DMS53 (cell line): ENCODE data around the gene GRAMD2B.
"Not testable (repeated sequence)": the region's sequence is repeated elsewhere in the genome, so short reads cannot be mapped to it uniquely, and the experiment has no call there.

Source experiments
- DNase-seq: peaks from one replicate; lab custom pipeline; 2025; lab: John Stamatoyannopoulos, UW

GRAMD2B gene

DNA sequence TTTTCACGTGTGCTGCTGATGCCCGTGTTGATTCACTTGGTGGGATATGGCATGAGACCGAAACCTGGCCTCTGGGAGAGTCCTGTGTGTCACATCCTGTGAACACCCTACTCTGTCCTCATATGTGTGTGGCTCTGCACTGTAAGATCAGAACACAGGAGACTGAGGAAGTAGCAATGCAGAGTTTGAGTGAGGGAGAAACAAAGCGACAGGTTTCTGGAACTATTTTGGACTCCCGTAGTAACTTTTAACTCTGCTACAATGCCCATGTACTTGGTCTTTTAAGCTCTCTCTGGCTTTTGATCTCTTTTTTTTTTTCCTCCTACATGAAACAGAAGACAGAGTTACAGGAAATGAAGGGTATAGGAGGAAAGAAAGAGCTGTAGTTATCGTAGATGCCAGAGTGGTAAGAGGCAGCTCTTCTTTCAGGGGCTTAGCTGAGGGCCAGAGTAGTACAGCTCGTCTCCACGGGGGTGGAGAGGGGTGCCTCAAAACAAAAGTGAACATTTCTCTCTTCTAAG is 26.6 kb downstream of the GRAMD2B start:
- peak; percentile 82 for DNase-seq

DNA sequence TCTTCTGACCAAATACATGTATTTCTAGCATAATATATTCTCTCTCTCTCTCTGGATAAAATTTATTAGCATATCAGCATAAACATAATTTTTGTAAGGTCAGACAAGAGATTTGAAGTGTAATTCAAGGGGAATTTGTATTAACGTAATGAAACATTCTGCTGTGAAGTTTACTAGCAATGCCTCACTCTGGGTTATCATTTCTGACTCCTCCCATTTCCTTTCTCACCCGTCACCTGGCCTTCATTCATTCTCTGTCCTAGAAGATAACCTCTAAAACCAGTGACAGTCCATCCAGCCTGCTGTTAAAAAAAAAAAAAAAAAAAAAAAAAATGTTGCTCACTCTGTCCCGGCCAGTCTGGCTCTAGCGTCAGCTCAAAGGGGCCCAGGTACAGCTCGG is 27.1 kb downstream of the GRAMD2B start:
- DNase-seq = peak; percentile 74

DNA sequence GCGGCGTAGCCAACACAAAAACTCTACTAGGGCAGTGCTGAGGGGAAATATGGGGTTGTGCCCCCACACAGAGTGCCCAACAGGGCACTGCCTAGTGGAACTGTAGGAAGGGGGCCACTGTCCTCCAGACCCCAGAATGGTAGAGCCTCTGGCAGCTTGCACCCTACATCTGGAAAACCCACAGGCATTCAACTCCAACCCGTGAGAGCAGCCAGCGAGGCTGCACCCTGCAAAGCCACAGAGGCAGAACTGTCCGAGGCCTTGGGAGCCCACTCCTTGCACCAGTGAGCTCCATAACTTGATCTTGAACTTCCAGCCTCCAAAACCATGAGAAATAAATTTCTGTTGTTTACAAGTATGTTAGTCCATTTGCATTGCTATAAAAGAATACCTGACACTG is 27.7 kb downstream of the GRAMD2B start:
- no peak for DNase-seq

DNA sequence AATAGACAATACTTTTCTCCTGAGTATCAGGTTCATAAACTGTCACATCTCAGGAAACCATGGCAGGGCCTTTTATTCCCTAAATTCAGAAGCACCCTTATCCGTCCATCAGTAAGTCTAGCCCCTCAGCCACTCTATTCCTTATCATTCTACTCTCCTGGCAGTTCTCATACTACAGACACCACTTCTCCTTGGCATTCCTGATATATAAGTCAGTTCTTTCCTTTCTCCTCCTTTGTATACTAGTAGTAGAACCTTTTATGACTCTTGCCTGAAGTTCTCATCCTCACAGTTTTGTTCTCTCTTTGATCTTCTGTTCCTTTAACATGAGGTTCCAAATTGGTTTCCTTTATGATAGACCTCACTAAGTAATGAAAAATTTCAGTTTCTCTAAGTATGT is 29.3 kb downstream of the GRAMD2B start:
- no peak for DNase-seq

DNA sequence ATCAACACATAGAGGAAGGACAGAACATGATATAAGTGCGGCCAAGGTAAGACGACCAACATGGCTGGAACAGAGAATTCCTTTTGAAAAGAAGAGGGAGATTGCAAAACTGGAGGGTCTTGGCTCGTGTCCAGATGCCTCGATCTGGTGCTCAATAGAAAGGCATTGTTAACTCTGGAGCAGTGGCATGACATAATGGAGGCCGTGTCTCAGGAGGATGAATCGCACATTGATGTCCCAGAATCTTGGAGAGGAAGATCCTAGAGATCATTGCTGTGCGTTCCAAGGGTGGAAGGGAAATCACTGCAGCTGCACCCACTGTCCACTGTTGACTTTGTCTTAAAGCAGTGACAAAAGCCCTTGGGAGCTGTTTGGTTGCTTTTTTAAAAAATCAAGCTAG is 30.9 kb downstream of the GRAMD2B start:
- no peak for DNase-seq

DNA sequence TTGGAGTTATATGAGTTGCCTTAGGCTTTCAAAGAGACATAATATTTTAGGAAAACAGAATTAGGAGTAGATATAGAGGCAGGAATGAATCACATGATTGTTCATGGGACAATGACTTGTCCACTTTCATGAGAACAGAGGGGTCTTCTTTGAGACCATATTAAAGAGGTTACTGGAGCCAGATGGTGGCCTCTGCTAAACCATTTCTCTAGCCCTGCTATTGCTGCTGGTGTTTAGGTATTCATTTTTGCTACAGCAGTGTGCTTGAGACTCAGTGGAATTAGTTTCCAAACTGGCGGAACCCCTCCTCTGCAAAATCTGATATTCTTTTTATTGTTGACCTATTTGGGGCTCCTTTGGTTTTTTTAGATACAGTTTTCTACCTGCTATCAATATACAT is 31.3 kb downstream of the GRAMD2B start:
- DNase-seq = no peak

DNA sequence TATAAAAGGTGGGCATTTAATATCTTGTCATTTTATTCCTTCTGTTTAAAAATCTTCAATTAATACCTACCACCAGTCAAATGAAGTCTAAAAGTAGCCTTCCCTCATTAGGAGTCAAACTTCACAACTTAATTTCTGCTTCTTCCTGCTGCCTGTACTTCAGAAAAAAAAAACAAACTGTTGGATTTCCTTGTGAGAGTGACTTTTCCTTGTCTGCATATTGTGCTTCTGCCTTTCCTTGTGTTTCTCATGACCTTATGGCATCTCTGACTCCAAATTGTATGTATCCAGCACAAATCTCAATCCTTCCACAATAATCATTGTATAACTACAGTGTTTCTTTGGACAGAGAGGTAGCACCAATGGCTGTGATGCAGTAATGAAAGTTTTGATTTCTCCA is 32.1 kb downstream of the GRAMD2B start:
- DNase-seq = no peak

DNA sequence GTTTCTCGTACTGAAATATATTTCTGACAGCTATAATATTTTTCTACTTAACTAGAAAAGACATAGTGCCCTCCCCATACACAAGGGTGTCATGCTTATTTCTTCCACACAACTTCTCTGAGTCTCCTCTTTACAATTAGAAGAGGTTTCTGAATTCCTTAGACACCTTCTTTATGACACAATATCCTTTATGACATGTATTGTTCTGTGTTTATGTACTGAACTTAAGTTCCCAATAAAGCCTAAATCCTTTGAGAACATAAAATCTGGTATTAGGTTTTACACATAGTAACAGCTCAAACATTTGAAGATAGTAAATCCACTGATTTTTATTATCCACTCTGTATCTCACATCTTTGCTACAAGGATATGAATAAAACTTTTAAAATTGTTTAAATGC is 32.5 kb downstream of the GRAMD2B start:
- no peak for DNase-seq

DNA sequence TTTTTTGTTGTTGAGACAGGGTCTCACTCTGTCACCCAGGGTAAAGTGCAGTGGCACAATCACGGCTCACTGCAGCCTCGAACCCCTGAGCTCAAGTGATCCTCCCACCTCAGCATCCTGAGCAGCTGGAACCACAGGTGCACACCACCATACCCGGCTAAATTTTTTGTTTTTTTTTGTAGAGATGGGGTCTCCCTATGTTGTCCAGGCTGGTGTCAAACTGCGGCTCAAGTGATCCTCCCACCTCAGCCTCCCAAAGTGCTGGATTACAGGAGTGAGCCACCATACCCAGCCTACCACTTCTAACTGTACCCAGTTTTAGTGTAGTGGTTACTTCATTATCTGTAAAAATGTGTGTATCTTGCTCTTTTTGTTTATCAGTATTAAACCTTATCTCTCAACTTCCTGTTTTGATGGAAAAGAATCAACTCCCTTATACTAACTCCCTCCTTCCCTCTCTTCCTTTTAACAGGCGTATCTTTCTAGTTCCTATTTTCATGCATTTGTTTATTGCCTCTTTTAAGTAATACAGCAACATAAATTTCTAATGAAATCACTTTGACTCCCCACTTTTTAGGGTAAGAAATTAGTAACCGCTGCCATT is 33.1 kb downstream of the GRAMD2B start:
- DNase-seq = no peak

DNA sequence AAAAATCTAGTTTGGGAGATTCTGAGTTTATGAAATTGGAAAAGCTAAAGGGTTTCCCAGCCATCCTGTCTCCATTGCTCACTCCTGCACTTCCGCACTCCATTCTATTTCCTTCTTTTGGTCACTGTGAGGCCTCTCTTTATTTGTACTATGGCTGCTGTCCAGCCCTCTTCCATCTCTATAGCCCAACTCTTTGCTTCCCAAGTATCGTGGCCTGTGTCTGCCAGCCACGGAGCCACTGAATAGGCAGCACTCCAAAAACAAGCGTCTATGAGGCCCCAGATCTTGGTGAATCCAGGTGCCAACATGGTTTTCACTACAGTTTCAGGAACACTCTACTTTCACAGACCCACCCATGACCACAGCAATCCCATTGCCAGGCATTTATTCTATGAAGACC is 37.2 kb downstream of the GRAMD2B start:
- DNase-seq = no peak

DNA sequence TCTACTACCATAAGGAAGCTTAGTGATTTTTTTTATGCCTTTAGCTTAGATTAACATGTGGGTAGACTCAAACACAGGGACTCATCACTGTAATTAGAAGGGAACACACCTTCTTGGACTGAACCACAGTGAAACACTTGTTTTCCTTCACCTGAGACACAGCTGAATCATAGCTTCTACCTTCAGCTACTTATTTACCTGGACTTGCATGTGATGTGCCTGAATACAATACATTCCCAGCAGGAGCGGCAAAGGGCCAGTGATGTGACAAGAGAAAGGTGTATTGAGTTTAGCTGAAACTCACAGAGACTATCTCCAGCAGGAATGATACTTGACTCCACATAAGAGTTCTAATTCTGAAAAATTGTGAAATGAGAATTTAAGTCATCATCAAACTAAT is 37.8 kb downstream of the GRAMD2B start:
- DNase-seq = peak; percentile 37

DNA sequence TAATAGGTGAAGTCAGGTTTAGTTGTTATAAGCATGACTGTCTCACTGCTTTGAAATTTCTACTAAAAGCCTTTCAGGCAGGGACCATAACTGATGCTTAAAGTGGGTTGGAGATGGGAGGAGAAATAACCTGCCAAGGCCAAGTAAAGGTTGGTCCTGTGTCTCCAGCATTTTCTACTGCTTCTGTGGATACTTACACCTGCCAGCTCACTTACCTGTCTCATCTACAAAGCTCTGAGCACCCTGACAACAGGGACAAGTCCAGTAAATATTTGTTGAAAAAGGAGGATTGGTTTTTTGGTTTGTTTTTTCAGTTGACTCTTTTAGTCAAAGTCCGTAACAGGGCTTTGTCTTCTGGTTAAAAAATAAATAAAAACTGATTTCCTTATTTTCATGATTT is 38.6 kb downstream of the GRAMD2B start:
- peak; percentile 66 for DNase-seq

DNA sequence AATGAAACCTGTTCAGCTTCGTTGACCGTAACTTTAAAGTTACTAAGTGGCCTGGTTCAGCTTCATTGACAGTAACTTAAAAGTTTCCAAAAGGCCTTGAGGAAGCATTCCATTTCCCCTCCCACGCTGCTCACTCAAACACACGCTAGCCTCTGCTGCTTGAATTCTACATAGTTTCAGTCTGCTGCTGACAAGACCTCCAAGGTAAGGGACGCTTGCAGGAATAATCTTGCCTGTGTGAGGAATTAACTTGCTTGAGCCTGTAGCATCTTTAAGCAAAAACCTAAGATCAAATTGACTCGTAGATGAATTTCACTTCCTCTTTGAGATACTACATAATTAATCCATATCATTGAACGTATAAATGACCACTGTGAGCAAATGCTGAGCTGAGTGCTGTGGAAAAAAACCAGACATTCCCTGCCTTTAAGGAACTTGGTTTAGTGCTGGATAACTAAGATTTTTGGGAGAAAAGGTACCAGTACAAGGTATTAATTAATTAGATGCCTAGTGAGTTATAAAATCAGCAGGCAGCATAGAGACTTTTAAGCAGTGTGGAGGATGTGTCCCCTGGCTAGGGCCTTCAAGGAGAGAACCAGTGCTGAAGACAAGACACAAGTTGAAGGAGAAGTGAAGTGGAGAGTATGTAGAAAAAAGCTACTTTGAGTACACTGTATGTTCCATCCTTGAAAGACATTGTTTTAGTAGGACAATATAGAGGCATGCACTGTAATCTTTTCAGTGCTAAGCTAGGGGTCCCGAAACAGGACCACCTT is 39.2 kb downstream of the GRAMD2B start:
- DNase-seq = no peak

DNA sequence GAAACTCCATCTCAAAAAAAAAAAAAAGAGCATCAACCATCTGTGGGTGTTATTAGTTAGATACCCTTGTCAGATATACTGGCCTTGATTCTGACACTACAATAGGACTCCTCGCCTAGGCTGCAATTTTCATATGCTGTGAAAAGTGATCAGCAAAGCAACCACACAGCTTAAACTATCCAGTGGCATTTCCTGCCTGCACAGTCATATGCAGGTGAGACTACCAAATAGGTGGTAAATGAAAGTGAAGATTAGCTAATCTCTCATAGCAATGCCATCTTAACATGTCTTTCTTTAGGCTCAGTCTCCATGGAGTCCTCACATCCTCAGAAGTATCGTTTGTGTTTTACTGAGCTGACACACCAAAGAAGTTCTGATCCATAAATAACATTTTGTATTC is 40.8 kb downstream of the GRAMD2B start:
- DNase-seq = peak; percentile 36

DNA sequence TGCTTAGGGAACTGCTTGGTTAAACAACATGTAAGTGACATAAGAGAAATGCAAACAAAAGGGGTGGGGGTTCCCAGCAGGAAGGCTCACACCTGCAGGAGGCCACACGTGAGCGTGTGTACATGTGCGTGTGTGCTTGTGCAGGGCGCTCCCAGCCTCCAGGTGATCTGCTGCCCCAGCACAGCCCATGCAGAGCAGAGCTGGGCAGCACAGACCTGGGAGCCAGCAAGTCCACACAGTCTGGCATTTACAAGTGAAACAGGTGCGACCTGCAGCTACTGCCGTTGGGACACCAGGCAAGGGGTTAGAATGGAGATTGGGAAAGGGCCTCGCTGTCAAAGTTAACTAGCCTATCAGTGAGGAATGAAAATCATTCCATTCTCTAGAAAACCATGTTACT is 41.8 kb downstream of the GRAMD2B start:
- peak; percentile 96 for DNase-seq

DNA sequence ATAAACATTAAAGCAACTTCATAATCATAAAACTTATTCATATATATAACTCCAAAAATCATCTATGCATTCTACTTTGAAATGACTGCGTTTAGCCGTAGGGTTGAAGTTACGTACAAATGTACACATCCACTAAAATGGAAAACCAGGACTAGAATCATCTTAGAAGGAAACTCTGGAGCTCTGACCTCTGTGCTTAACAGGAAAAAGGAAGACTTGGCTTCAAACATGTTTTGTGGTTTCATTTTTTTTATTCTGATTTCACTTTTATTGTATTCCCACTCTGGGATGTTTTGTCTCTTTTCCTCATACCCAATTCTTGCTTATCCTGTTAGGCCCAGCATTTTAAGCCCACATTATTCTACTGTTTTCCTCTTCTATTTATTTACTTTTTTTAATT is 44.9 kb downstream of the GRAMD2B start:
- DNase-seq = no peak

DNA sequence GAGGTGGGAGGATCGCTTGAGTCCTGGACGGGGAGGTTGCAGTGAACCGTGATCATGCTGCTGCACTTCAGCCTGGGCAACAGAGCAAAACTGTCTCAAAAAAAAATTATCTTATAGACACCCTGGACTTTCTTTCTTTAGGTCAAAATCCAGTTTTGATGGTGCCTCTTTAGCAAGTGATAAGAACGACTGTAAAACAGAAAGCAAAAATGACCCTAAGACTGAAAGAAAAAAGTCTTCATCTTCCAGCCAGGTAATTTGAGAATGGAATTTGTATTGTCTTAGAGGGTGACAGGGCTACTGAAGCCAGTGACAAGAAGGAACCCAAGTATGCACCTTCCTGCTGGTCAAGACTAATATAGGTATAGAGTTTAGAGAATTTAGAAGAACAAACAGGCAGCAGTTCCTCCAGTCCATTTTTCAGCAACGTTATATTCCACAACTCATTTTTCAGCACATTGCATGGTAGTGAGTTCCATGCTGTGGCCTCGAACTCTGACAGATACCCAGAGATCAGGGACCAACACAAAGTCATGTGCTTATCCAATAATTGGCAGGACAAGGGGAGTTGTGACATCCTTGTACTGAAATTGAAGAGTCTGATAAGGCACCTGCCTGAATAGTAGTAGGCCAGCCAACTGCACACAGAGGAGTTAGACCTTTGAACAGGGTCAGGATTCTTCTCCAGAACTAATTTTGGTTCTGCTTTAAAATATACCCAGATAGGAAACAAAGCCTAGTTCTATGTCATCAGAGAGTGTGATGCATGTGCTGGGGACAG is 46.5 kb downstream of the GRAMD2B start:
- DNase-seq = no peak

DNA sequence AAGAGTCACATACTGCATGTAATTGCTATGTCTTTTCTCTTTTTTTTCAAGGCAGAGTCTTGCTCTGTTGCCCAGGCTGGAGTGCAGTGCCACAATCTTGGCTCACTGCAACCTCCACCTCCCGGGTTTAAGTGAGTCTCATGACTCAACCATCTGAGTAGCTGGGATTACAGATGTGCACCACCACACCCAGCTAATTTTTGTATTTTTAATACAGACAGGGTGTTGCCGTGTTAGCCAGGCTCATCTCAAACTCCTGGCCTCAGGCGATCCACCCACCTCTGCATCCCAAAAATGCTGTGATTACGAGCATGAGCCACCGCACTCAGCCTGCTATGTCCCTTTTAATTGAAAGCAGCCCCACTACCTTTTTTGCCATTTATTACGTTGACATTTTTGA is 47.3 kb downstream of the GRAMD2B start:
- not testable (repeated sequence) for DNase-seq

DNA sequence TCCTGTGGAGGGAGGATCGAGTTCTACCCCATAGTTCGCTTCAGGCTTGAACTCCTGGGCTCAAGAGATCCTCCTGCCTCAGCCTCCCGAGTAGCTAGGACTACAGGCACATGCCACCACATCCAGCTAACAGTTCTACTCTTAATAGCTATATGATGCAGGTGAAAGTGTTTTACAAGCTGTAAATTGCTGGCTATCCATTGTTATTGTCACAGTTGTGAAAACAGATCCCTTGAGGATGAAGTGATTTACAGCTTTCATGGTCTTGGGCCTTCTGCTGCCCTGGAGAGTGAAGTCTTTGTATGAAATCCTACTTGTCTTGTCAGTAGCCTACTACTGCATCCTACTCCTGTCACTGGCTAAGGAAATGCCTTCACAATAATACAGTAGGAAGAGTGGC is 48.0 kb downstream of the GRAMD2B start:
- no peak for DNase-seq

DNA sequence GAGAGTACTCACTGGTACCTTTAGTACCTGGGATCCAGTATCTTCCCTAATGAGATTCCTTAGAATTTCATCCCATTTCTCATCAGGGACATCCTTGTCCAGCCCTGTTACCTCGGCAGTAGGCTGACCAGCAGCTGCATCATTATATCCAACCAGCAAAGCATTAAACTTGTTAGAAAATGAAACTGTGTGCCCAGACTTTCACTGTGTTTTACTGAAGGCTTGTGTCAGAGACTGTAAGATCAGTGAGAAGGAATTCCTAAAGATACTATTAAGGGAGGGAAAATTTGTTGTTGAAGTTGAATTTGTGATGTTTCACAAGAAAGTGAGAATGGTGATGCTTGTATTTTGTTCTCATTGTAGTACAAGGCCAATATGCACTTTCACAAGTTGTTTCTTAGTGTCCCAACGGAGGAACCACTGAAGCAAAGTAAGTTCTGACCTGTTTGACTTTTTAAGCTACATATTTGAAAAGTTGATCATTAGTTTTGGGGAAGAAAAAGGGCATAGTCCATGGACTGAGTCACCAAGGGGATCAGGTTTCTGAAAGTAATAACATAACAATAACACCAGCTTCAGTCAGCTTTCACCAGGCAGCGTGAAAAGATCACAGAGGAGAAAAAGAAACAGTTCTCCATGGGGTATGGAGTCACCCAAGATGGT is 48.8 kb downstream of the GRAMD2B start:
- no peak for DNase-seq

DNA sequence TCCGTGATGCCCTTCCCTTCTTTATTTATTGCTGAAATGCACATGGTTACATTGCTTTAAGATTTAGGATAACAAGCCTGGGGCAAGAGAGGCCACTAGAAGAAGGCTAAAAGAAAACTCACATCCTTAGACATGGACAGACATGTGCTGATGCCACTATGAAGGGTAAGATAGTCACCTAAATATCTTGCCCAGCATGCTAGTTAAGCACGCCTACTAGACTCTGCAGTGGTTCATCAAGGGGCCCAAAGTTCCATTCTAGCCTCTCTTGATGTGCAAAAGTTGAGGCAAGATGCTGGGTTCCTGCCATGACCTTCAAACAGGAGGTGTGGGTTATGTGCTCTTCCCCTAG is 49.3 kb downstream of the GRAMD2B start:
- no peak for DNase-seq

DNA sequence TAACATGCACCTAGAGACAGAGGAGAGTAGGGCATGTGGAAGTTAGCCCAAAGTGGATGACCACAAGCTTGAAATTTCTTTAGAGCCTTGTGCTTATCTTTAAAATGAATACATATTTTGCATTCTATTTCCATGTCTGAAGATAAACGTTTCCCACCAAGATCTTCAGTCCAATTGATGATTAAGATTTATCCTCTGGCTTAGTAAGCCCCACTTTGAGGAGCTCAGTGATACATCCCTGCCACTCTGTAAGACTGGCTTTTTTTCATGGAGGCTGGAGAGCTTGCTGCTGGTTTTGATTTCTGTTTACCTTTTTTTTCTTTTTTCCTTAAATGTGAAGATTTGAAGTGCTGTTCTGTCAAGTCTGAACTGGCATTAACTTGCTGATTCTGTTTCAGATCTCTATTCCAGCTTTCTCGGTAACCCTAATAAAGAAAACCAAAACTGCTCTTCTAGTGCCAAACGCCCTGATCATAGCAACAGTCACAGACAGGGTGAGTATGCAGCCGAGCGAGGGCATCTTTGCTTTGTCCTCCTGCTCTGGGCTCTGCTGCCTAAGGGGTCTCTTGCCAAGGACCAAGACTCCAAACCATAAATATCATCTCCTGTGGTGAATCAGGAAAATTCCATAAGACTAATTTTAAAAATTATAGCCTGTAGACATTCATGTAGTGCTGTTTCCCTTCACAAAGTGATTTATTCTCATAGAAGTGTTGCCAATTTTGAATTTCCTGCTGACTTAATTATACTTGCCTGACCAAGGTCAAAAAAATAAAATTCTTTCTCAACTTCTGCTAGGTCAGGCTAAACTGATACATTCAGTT is 54.3 kb downstream of the GRAMD2B start:
- DNase-seq = no peak
